GM18526 (cell line): Measurements from ENCODE around the gene COL4A4.

Experiments
- POLR2A ChIP-seq: IDR thresholded peaks from 3 replicates; pipeline ENCODE4 v1.6.1; 2011; ENCODE audit not compliant: insufficient read length; ENCODE audit errors: extremely low read depth

COL4A4 gene

GRCh38 chr2:226985583-226985946 lies 178.4 kb downstream of the COL4A4 start:
- TF ChIP-seq POLR2A = no peak

- no peak for TF ChIP-seq POLR2A
These were observed 179.0 kb downstream of the COL4A4 start for GRCh38 chr2:226984750-226985582.

GRCh38 chr2:226983895-226984749 lies 179.9 kb downstream of the COL4A4 start:
- no peak for TF ChIP-seq POLR2A

- TF ChIP-seq POLR2A = no peak
These were observed 182.1 kb downstream of the COL4A4 start for GRCh38 chr2:226981791-226982326.

GRCh38 chr2:226979004-226979403 lies 185.0 kb downstream of the COL4A4 start:
- TF ChIP-seq POLR2A = no peak

- no peak for TF ChIP-seq POLR2A
These were observed 185.7 kb downstream of the COL4A4 start for GRCh38 chr2:226978300-226978699.

GRCh38 chr2:226977775-226978190 lies 186.2 kb downstream of the COL4A4 start:
- TF ChIP-seq POLR2A = no peak

GRCh38 chr2:226973816-226974215 lies 190.2 kb downstream of the COL4A4 start:
- no peak for TF ChIP-seq POLR2A

GRCh38 chr2:226971770-226972169 lies 192.2 kb downstream of the COL4A4 start:
- no peak for TF ChIP-seq POLR2A

- TF ChIP-seq POLR2A = no peak
These were observed 192.9 kb downstream of the COL4A4 start for GRCh38 chr2:226971084-226971483.

GRCh38 chr2:226970362-226970761 lies 193.6 kb downstream of the COL4A4 start:
- no peak for TF ChIP-seq POLR2A

- no peak for TF ChIP-seq POLR2A
These were observed 194.5 kb downstream of the COL4A4 start for GRCh38 chr2:226969417-226970080.

GRCh38 chr2:226965376-226965775 lies 198.6 kb downstream of the COL4A4 start:
- TF ChIP-seq POLR2A = no peak

GRCh38 chr2:226963528-226963927 lies 200.5 kb downstream of the COL4A4 start:
- TF ChIP-seq POLR2A = no peak

GRCh38 chr2:226962176-226962773 lies 201.7 kb downstream of the COL4A4 start:
- TF ChIP-seq POLR2A = no peak
